Thyroid gland (tissue), 4 donors: ENCODE data around the gene MEDAG.

Experiments
- CTCF ChIP-seq, 6 experiments: fragments of 200-600 bp in 3 of 6; fragments of 450-650 bp in 3 of 6; sonication (generic) in 3 of 6; IDR thresholded peaks; one replicate each; pipeline ENCODE4 v1.5.1; 2016 to 2019; ENCODE audit warnings: antibody characterized with exemption in 6 of 6, mild to moderate bottlenecking in 2 of 6, inconsistent platforms in 1 of 6, moderate library complexity in 1 of 6
- POLR2A ChIP-seq, 2 donors: fragments of 450-650 bp; IDR thresholded peaks; one replicate each; pipeline ENCODE4 v1.6.1; 2017; ENCODE audit warnings: antibody characterized with exemption in 2 of 2, mild to moderate bottlenecking in 2 of 2, moderate library complexity in 1 of 2

DNA sequence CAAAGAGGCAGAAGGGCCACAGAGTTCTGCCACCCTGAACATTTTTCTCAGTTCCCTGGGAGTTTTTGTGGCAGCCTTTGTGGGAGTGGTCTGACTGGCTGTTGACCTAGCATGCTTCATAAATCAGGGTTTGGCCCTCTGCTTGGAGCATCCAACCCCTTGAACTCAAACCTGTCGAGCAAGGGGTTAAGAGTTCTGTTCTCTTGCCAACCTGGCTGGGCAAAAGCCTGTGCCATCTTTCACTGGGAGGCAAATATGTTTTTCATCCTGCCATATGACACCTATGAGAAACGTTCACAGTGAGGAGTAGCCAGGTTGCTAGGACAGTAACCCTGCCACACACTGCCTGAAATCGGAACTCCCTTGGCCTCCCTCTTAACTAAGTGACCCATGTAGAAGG, 18.6 kb downstream of the MEDAG start:
- TF ChIP-seq CTCF (IDR thresholded peaks at IDR 0.05), result no peak
- TF ChIP-seq POLR2A (IDR thresholded peaks at IDR 0.05), result no peak
